Sigmoid colon (tissue), 7 donors: ENCODE data around the gene GADL1. TPM values are rescaled to one million over a fixed set of nuclear protein-coding genes. Genes with fewer than 3 reads are reported as not detected.

ENCODE experiments used
- DNase-seq: peaks from one replicate; pipeline ENCODE4 v3.0.0-alpha.2; 2019
- H3K27ac ChIP-seq, 4 donors: fragments of 200-600 bp; sonication (generic); one replicate each; pipeline ENCODE4 v1.5.1; 2016 to 2019; ENCODE audit warnings: mild to moderate bottlenecking in 1 of 4
- H3K27me3 ChIP-seq, 3 donors: fragments of 200-600 bp; sonication (generic); one replicate each; pipeline ENCODE4 v1.5.1; 2019; ENCODE audit warnings: mild to moderate bottlenecking in 1 of 3
- H3K36me3 ChIP-seq, 4 donors: fragments of 200-600 bp; sonication (generic); one replicate each; pipeline ENCODE4 v1.5.1; 2016 to 2019
- H3K4me1 ChIP-seq, 4 donors: fragments of 200-600 bp; sonication (generic); one replicate each; pipeline ENCODE4 v1.5.1; 2017 to 2019
- H3K4me3 ChIP-seq, 4 donors: fragments of 200-600 bp; sonication (generic); one replicate each; pipeline ENCODE4 v1.5.1; 2017 to 2019; ENCODE audit warnings: mild to moderate bottlenecking in 2 of 4, moderate library complexity in 1 of 4
- H3K9me3 ChIP-seq, 4 donors: fragments of 200-600 bp in 3 of 4; sonication (generic) in 3 of 4; one replicate each; pipeline versions ENCODE4 v1.5.1 to v1.6.1; 2013 to 2019
- CTCF ChIP-seq, 4 experiments: fragments of 450-650 bp in 3 of 4; fragments of 200-600 bp in 1 of 4; IDR thresholded peaks; one replicate each; pipeline ENCODE4 v1.5.1; 2016 to 2019; ENCODE audit warnings: antibody characterized with exemption in 4 of 4, mild to moderate bottlenecking in 3 of 4, moderate library complexity in 2 of 4
- EP300 ChIP-seq, 4 donors: sonication (generic); formaldehyde crosslinking; IDR thresholded peaks; one replicate each; pipeline ENCODE4 v1.6.1; 2017; ENCODE audit warnings: antibody characterized with exemption in 4 of 4
- POLR2A ChIP-seq, 2 donors: fragments of 450-650 bp; IDR thresholded peaks; one replicate each; pipeline ENCODE4 v1.6.1; 2016; ENCODE audit warnings: antibody characterized with exemption in 2 of 2, mild to moderate bottlenecking in 2 of 2, moderate library complexity in 2 of 2
- POLR2AphosphoS5 ChIP-seq, 4 donors: sonication (generic); formaldehyde crosslinking; IDR thresholded peaks; one replicate each; pipeline ENCODE4 v1.6.1; 2017; ENCODE audit warnings: antibody characterized with exemption in 4 of 4
- WGBS, 2 donors: extraction: QIAGEN DNeasy Blood & Tissue Kit; methylation state at CpG; one replicate each; pipeline ENCODE4 v1.1.7; 2013; 5-methylcytosine and 5-hydroxymethylcytosine counted together
- intact Hi-C: fragments of 100-400 bp; cut with DNase I; formaldehyde crosslinking; loops from one replicate; pipeline ENCODE4 v1.15.1; 2023
- polyA plus RNA-seq, 3 donors: library from polyadenylated mRNA; stranded (reverse); fragments of 200-250 nt; gene quantifications; one replicate each; pipeline ENCODE4 v1.2.3, GENCODE V29; 2013
- total RNA-seq, 4 donors: library from RNA; depleted of rRNA; stranded (reverse); fragments of >200 nt; gene quantifications; one replicate each; pipeline ENCODE4 v1.1.0, GENCODE V29; 2016
- donor health status: healthy with polysubstance abuse.
- donor health status: Bipolar disorder and iron deficiency.
- donor health status: healthy.

The GADL1 gene
- total and polyA plus RNA-seq, 7 donors, result not detected

GRCh38 chr3:30713885-30714503 is 180.5 kb downstream of the GADL1 start:
- Histone ChIP-seq H3K4me1 (no peaks in the 10 kb centered on the region), H3K36me3 (no peaks in the 10 kb centered on the region), H3K9me3 (no peaks in the 10 kb centered on the region), H3K4me3 (no peak overlapping the region), H3K27ac (no peak overlapping the region), H3K27me3 (no peaks in the 10 kb centered on the region)
- intact Hi-C loops, result no loop called here
- WGBS, 2 donors, result 96 to 99% methylated on average over 3 of the region's 3 CpGs
- DNase-seq, result no peak
- no peak for TF ChIP-seq POLR2A (IDR thresholded peaks at IDR 0.05)
- TF ChIP-seq POLR2AphosphoS5 (IDR thresholded peaks at IDR 0.05), result no peak
- no peak for TF ChIP-seq CTCF (IDR thresholded peaks at IDR 0.05)
- no peak for TF ChIP-seq EP300 (IDR thresholded peaks at IDR 0.05)

- H3K27ac ChIP-seq, result no peak overlapping the region
- no peaks in the 10 kb centered on the region for H3K36me3 ChIP-seq
- TF ChIP-seq EP300 (IDR thresholded peaks at IDR 0.05), result no peak
- no peaks in the 10 kb centered on the region for H3K4me1 ChIP-seq
- no peaks in the 10 kb centered on the region for H3K9me3 ChIP-seq
- no peak overlapping the region for H3K4me3 ChIP-seq
- 53 to 88% methylated on average over 4 of the region's 4 CpGs for WGBS, 2 donors
- H3K27me3 ChIP-seq, result no peaks in the 10 kb centered on the region
- intact Hi-C loops, result no loop called here
- no peak for DNase-seq
Observed at GRCh38 chr3:30712991-30713390, 181.5 kb downstream of the GADL1 start.

- intact Hi-C loops, result no loop called here
- Histone ChIP-seq H3K4me3 (no peak overlapping the region), H3K27ac (no peak overlapping the region), H3K9me3 (no peaks in the 10 kb centered on the region), H3K4me1 (no peaks in the 10 kb centered on the region), H3K36me3 (no peaks in the 10 kb centered on the region), H3K27me3 (no peaks in the 10 kb centered on the region)
- 91 to 96% methylated on average over 2 of the region's 2 CpGs for WGBS, 2 donors
- DNase-seq, result no peak
- no peak for TF ChIP-seq EP300 (IDR thresholded peaks at IDR 0.05)
- TF ChIP-seq CTCF (IDR thresholded peaks at IDR 0.05), result no peak
- no peak for TF ChIP-seq POLR2AphosphoS5 (IDR thresholded peaks at IDR 0.05)
- TF ChIP-seq POLR2A (IDR thresholded peaks at IDR 0.05), result no peak
Observed at GRCh38 chr3:30711867-30712266, 182.6 kb downstream of the GADL1 start.

- H3K36me3 ChIP-seq, result no peaks in the 10 kb centered on the region
- no peak for TF ChIP-seq EP300 (IDR thresholded peaks at IDR 0.05)
- no peak for TF ChIP-seq POLR2AphosphoS5 (IDR thresholded peaks at IDR 0.05)
- no peak for TF ChIP-seq POLR2A (IDR thresholded peaks at IDR 0.05)
- TF ChIP-seq CTCF (IDR thresholded peaks at IDR 0.05), result no peak
- H3K4me1 ChIP-seq, result no peaks in the 10 kb centered on the region
- no peak overlapping the region for H3K27ac ChIP-seq
- DNase-seq, result no peak
- intact Hi-C loops, result no loop called here
- H3K9me3 ChIP-seq, result no peaks in the 10 kb centered on the region
- no peak overlapping the region for H3K4me3 ChIP-seq
- H3K27me3 ChIP-seq, result no peaks in the 10 kb centered on the region
Observed at GRCh38 chr3:30711151-30711550, 183.3 kb downstream of the GADL1 start.

GRCh38 chr3:30710017-30710416 is 184.4 kb downstream of the GADL1 start:
- Histone ChIP-seq H3K36me3 (no peaks in the 10 kb centered on the region), H3K27me3 (no peaks in the 10 kb centered on the region), H3K27ac (no peak overlapping the region), H3K4me1 (no peaks in the 10 kb centered on the region), H3K9me3 (no peaks in the 10 kb centered on the region), H3K4me3 (no peak overlapping the region)
- 24 to 66% methylated on average over 7 of the region's 7 CpGs for WGBS, 2 donors
- TF ChIP-seq EP300 (IDR thresholded peaks at IDR 0.05) (no peak), POLR2A (IDR thresholded peaks at IDR 0.05) (no peak), CTCF (IDR thresholded peaks at IDR 0.05) (no peak), POLR2AphosphoS5 (IDR thresholded peaks at IDR 0.05) (no peak)
- intact Hi-C loops, result no loop called here
- no peak for DNase-seq
